AG09309 (cell line): ENCODE results near the gene ZNF12.

Experiments
- DNase-seq: peaks from one replicate; pipeline ENCODE4 v3.0.0-alpha.2; 2010; ENCODE audit warnings: low read depth
- H3K4me3 ChIP-seq: 2 replicates; pipeline ENCODE4 v1.5.1; 2011; ENCODE audit warnings: mild to moderate bottlenecking, low read depth, low read length, moderate library complexity; ENCODE audit not compliant: control insufficient read depth
- TF ChIP-seq, protein P1 (sequence below): IDR thresholded peaks from 2 replicates; pipeline ENCODE4 v1.5.1; 2011; ENCODE audit warnings: mild to moderate bottlenecking, low read depth, low read length, inconsistent platforms; ENCODE audit not compliant: insufficient read depth, control insufficient read depth; ENCODE audit errors: missing control alignments

ZNF12 gene

DNA sequence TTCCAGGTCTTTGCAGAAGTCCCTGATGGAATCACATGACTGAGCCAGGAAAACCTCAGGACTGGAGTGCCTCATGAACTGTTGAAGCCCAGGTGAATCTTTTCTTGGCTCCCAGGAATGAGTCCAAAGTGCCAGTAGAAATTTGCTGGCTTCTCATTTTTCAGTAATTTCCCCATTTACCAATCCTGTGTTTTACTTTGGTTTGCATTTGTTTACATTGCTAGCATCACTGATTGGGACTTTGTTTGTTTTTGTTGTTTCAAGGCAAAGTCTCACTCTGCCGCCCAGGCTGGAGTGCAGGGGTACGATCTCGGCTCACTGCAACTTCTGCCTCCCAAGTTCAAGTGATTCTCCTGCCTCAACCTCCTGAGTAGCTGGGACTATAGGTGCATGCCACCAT, 1.6 kb upstream of the ZNF12 start:
- no peak for DNase-seq
- TF ChIP-seq, protein P1, sequence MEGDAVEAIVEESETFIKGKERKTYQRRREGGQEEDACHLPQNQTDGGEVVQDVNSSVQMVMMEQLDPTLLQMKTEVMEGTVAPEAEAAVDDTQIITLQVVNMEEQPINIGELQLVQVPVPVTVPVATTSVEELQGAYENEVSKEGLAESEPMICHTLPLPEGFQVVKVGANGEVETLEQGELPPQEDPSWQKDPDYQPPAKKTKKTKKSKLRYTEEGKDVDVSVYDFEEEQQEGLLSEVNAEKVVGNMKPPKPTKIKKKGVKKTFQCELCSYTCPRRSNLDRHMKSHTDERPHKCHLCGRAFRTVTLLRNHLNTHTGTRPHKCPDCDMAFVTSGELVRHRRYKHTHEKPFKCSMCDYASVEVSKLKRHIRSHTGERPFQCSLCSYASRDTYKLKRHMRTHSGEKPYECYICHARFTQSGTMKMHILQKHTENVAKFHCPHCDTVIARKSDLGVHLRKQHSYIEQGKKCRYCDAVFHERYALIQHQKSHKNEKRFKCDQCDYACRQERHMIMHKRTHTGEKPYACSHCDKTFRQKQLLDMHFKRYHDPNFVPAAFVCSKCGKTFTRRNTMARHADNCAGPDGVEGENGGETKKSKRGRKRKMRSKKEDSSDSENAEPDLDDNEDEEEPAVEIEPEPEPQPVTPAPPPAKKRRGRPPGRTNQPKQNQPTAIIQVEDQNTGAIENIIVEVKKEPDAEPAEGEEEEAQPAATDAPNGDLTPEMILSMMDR: no peak

DNA sequence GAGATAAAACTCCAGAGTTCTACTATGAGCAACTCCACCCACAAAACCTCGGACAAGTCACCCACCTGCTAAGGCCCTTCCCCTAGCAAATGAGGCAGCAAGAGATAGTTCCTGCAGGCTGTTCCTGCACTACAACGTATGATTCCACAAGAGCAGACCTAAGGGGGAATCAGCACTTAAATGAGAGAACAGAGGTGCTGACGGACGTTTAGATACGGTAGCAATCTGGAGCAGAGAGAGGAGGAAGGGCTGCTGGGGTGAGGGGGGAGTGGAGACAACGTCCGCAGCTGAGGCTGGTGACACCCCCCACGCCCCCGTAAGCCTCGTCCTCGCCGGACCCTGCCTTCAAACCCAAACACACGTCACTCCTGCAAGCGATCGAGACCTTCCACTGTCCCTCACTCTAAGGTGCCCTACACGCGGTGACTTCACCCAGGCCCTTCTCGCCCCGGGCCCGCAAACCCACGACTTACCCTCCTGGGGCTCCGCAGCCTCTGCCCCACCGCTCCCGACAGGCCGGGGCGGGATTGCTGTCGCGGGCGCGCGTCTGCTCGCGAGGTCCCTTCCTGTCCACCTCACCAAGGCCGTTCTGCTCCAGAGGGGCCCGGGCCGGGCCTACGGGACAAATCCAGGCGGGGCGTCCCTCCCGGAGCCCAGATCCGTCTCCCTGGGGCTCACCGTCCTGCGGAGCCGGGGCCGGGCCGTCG, 635 bp downstream of the ZNF12 start:
- peak overlapping the region; percentile 89 for H3K4me3 ChIP-seq
- no peak for DNase-seq
- TF ChIP-seq, protein P1: no peak

More for the DNA sequence above, 1.6 kb upstream of the ZNF12 start:
- H3K4me3 ChIP-seq: no peak overlapping the region

DNA sequence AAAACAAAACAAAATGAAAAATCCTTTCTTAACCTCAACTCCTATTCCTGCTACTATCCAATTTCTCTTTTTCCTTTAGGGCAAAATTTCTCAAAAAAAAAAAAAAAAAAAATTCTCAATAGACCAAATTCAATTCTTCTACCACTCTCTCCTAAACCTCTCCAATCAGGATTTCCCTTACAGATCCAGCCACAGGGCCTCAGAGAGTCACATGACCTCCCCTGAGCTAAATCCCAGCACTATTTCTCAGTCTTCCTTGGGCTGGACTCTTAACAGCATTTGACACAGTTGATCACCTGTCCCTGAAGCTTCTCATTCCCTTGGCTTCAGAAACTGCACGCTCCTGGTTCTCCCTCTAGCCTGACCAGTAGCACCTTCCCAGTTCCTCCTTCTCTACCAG, 4.9 kb downstream of the ZNF12 start:
- TF ChIP-seq, protein P1: no peak
- DNase-seq: no peak
- H3K4me3 ChIP-seq: no peak overlapping the region

DNA sequence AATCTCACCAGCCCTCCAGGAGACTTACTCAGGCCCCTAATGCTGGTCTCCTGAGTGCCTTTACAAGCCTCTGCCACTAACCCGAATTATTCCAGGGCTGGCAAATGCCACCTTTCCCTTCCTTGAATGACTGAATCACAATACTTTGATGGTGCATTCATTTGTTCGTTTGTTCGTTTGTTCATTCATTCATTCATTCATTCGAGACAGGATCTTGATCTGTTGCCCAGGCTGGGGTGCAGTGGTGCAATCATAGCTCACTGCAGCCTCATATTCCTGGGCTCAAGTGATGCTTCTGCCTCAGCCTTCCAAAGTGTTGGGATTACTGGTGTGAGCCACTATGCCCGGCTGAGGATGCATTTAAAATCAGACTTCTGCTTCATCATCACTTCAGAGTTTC, 6.0 kb downstream of the ZNF12 start:
- no peak overlapping the region for H3K4me3 ChIP-seq
- TF ChIP-seq, protein P1: no peak
- no peak for DNase-seq

DNA sequence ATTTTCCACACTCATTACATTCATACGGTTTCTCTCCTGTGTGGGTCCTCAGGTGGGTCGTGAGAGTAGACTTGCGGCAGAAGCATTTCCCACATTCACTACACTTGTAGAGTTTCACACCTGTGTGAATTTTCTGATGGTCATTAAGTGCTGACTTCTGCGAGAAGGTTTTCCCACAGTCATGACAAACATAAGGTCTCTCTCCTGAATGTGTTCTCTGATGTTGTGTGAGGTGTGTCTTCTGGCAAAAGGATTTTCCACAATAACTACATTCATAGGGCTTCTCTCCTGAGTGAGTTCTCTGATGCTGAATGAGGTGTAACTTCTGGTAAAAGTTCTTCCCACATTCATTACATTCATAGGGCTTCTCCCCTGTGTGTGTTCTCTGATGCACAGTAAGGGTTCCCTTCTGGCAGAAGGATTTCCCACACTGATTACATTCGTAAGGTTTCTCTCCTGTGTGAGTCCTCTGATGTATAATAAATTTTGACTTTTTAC, 15.1 kb downstream of the ZNF12 start:
- TF ChIP-seq, protein P1: no peak
- DNase-seq: no peak
- no peak overlapping the region for H3K4me3 ChIP-seq

DNA sequence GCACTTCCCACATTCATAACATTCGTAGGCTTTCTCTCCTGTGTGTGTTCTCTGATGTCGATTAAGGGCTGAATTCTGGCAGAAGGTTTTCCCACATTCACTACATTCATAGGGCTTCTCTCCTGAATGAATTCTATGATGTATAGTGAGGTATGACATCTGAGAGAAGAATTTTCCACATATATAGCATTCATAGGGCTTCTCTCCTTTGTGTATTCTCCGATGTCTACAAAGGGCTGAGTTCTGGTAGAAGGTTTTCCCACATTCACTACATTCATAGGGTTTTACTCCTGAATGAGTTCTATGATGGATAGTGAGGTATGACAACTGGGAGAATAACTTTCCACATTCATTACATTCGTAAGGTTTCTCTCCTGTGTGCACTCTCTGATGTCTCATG, 15.6 kb downstream of the ZNF12 start:
- DNase-seq: no peak
- H3K4me3 ChIP-seq: no peak overlapping the region
- TF ChIP-seq, protein P1: no peak
